GM12891 (cell line): ENCODE results near the gene ZDHHC4.

Source experiments
- POLR2A ChIP-seq: IDR thresholded peaks from 2 replicates; pipeline ENCODE4 v1.6.1; 2011; ENCODE audit warnings: low read depth, low read length, control low read depth
- TAF1 ChIP-seq: IDR thresholded peaks from 2 replicates; pipeline ENCODE4 v1.6.1; 2011; ENCODE audit warnings: low read depth, low read length, control low read depth

DNA sequence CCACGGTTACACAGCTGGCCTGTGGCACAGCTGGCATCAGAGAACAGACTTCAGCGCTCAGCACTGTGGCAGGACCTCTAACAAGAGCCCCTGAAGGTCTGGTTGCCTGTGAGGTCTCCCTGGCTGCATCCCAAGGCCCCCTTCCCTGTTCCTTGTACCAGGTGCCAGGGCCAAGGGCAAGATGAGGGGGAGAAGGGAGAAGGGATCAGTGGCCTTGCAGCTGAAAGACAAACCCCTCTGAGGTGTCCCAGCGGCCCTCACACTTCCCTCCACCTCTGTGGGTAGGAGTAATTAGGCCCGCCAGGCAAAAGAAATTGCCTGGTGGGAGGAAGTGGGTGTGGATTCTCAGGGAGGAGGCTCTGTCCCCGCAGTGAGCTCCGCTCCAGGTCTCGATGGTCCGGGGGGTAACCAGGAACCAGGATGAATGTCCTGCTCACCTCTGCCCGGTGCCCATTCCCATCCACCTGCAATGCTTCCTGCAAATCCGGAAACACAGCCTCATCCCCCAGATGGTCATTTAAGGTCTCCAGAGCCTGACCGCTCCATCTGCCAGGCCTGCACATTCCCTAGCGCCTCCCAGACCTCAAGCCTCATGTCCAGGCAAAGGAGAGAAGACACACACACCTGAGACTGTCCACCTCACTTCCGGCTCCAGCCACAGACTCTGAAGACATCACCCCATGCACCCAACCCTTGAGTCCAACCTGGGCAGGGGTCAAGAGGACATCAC lies 48.7 kb upstream of the ZDHHC4 start:
- no peak for TF ChIP-seq POLR2A
- no peak for TF ChIP-seq TAF1
